Mesendoderm (in vitro differentiated cells): ENCODE measurements around the gene IL17RD.

Experiments used
- DNase-seq: peaks from one replicate; pipeline ENCODE4 v3.0.0; 2013
- H2AK5ac ChIP-seq: 2 replicates; pipeline ENCODE4 v1.6.1; 2013; ENCODE audit warnings: low read length, inconsistent platforms
- H2BK120ac ChIP-seq: 2 replicates; pipeline ENCODE4 v1.6.1; 2013; ENCODE audit warnings: low read depth, mild to moderate bottlenecking, low read length, moderate library complexity, mixed read lengths
- H2BK15ac ChIP-seq: replicated peaks from 2 replicates; pipeline ENCODE4 v1.6.1; 2013; ENCODE audit warnings: low read depth, mild to moderate bottlenecking, moderate library complexity
- H2BK5ac ChIP-seq: 2 replicates; pipeline ENCODE4 v1.6.1; 2013; ENCODE audit warnings: low read length, inconsistent platforms
- H3K18ac ChIP-seq: 2 replicates; pipeline ENCODE4 v1.6.1; 2013; ENCODE audit warnings: mild to moderate bottlenecking, low read length, mixed read lengths
- H3K23ac ChIP-seq: one replicate; pipeline ENCODE4 v1.6.1; 2013; ENCODE audit warnings: low read length
- H3K27ac ChIP-seq: 2 replicates; pipeline ENCODE4 v1.5.1; 2013; ENCODE audit warnings: low read depth, mild to moderate bottlenecking, inconsistent platforms, low read length, moderate library complexity
- H3K27me3 ChIP-seq: 2 replicates; pipeline ENCODE4 v1.6.1; 2013; ENCODE audit warnings: low read length, control low read depth, mild to moderate bottlenecking, inconsistent platforms; ENCODE audit not compliant: insufficient read depth, poor library complexity
- H3K36me3 ChIP-seq: 2 replicates; pipeline ENCODE4 v1.6.1; 2013; ENCODE audit warnings: low read length, inconsistent platforms; ENCODE audit not compliant: control insufficient read depth, insufficient read depth
- H3K4ac ChIP-seq: one replicate; pipeline ENCODE4 v1.6.1; 2013; ENCODE audit warnings: low read depth, mild to moderate bottlenecking, low read length, moderate library complexity
- H3K4me1 ChIP-seq: 2 replicates; pipeline ENCODE4 v1.6.1; 2013; ENCODE audit warnings: low read depth, low read length, inconsistent platforms; ENCODE audit not compliant: control insufficient read depth
- H3K4me2 ChIP-seq: 2 replicates; pipeline ENCODE4 v1.6.1; 2013; ENCODE audit warnings: low read length
- H3K4me3 ChIP-seq: 2 replicates; pipeline ENCODE4 v1.5.1; 2013; ENCODE audit warnings: mild to moderate bottlenecking, low read length
- H3K56ac ChIP-seq: one replicate; pipeline ENCODE4 v1.6.1; 2013; ENCODE audit warnings: low read length
- H3K79me1 ChIP-seq: 2 replicates; pipeline ENCODE4 v1.6.1; 2013; ENCODE audit warnings: low read length, inconsistent platforms
- H3K79me2 ChIP-seq: 2 replicates; pipeline ENCODE4 v1.6.1; 2013; ENCODE audit warnings: mild to moderate bottlenecking, low read length; ENCODE audit not compliant: control insufficient read depth, insufficient read depth
- H3K9ac ChIP-seq: 2 replicates; pipeline ENCODE4 v1.6.1; 2013; ENCODE audit warnings: low read length, inconsistent platforms
- H4K5ac ChIP-seq: one replicate; pipeline ENCODE4 v1.6.1; 2013; ENCODE audit warnings: low read length
- H4K8ac ChIP-seq: one replicate; pipeline ENCODE4 v1.6.1; 2013; ENCODE audit warnings: low read depth, mild to moderate bottlenecking, control low read depth, low read length, moderate library complexity
- WGBS: extraction: QIAGEN DNeasy Blood & Tissue Kit; methylation state at CpG from one replicate; pipeline ENCODE4 v1.1.7; 2013; ENCODE audit warnings: low lambda C conversion rate, missing lambda C conversion rate; ENCODE audit not compliant: insufficient coverage; ENCODE audit errors: extremely low coverage; 5-methylcytosine and 5-hydroxymethylcytosine counted together

The IL17RD gene

GRCh38 chr3:57046101-57046765 lies 118.9 kb downstream of the IL17RD start:
- no peaks in the 10 kb centered on the region for H3K79me1 ChIP-seq
- no peaks in the 10 kb centered on the region for H3K36me3 ChIP-seq
- H3K9ac ChIP-seq, result no peak overlapping the region
- no peak overlapping the region for H3K4me2 ChIP-seq
- H2BK5ac ChIP-seq, result no peak overlapping the region
- H3K79me2 ChIP-seq, result no peaks in the 10 kb centered on the region
- H3K18ac ChIP-seq, result no peak overlapping the region
- H3K4me1 ChIP-seq, result peaks cover 5% of the 10 kb centered on the region
- no peak overlapping the region for H3K4ac ChIP-seq
- H4K5ac ChIP-seq, result no peak overlapping the region
- no peak overlapping the region for H3K4me3 ChIP-seq
- no peaks in the 10 kb centered on the region for H3K27me3 ChIP-seq
- no peak overlapping the region for H3K56ac ChIP-seq
- no peak overlapping the region for H4K8ac ChIP-seq
- no peak for DNase-seq
- H3K27ac ChIP-seq, result no peak overlapping the region
- no CpG with 5 or more reads among the region's 7 CpGs for WGBS
- H2AK5ac ChIP-seq, result no peak overlapping the region
- H2BK120ac ChIP-seq, result no peak overlapping the region
- H2BK15ac ChIP-seq, result no peak overlapping the region
- no peak overlapping the region for H3K23ac ChIP-seq

GRCh38 chr3:57043518-57043917 lies 121.6 kb downstream of the IL17RD start:
- H3K36me3 ChIP-seq, result no peaks in the 10 kb centered on the region
- H3K4me2 ChIP-seq, result no peak overlapping the region
- no peak overlapping the region for H2BK5ac ChIP-seq
- H3K18ac ChIP-seq, result no peak overlapping the region
- no peak overlapping the region for H3K4ac ChIP-seq
- no peak overlapping the region for H3K56ac ChIP-seq
- no peak overlapping the region for H2BK120ac ChIP-seq
- no peaks in the 10 kb centered on the region for H3K27me3 ChIP-seq
- H3K79me2 ChIP-seq, result no peaks in the 10 kb centered on the region
- no peak for DNase-seq
- H4K8ac ChIP-seq, result no peak overlapping the region
- H3K27ac ChIP-seq, result no peak overlapping the region
- no peak overlapping the region for H2AK5ac ChIP-seq
- H3K23ac ChIP-seq, result no peak overlapping the region
- peaks cover 2% of the 10 kb centered on the region for H3K79me1 ChIP-seq
- H3K9ac ChIP-seq, result no peak overlapping the region
- H2BK15ac ChIP-seq, result no peak overlapping the region
- no peak overlapping the region for H3K4me3 ChIP-seq
- no CpG with 5 or more reads among the region's 1 CpG for WGBS
- H3K4me1 ChIP-seq, result peaks cover 5% of the 10 kb centered on the region
- no peak overlapping the region for H4K5ac ChIP-seq

GRCh38 chr3:57041674-57042073 lies 123.5 kb downstream of the IL17RD start:
- H3K23ac ChIP-seq, result no peak overlapping the region

More at GRCh38 chr3:57041674-57042073, 123.5 kb downstream of the IL17RD start:
- Histone ChIP-seq H3K27ac (no peak overlapping the region), H3K56ac (no peak overlapping the region), H3K4me3 (no peak overlapping the region), H3K9ac (no peak overlapping the region), H2AK5ac (no peak overlapping the region), H2BK15ac (no peak overlapping the region), H3K79me2 (no peaks in the 10 kb centered on the region), H3K4me2 (no peak overlapping the region), H2BK5ac (no peak overlapping the region), H3K79me1 (peaks cover 2% of the 10 kb centered on the region), H2BK120ac (no peak overlapping the region), H4K8ac (no peak overlapping the region), H3K36me3 (no peaks in the 10 kb centered on the region), H3K18ac (no peak overlapping the region), H4K5ac (no peak overlapping the region), H3K4ac (no peak overlapping the region), H3K4me1 (peaks cover 5% of the 10 kb centered on the region), H3K27me3 (no peaks in the 10 kb centered on the region)
- WGBS, result no CpG with 5 or more reads among the region's 6 CpGs
- no peak for DNase-seq
